GM12892 (cell line): ENCODE results near the gene ZNF207.

Experiments used
- POLR2A ChIP-seq: IDR thresholded peaks from 2 replicates; pipeline ENCODE4 v1.6.1; 2011; ENCODE audit warnings: low read depth, low read length, control low read depth
- POLR2AphosphoS5 ChIP-seq: IDR thresholded peaks from 2 replicates; pipeline ENCODE4 v1.6.1; 2011; ENCODE audit warnings: low read depth, low read length, control low read depth
- TAF1 ChIP-seq: IDR thresholded peaks from 2 replicates; pipeline ENCODE4 v1.6.1; 2011; ENCODE audit warnings: low read depth, mild to moderate bottlenecking, control low read depth, low read length, borderline replicate concordance

DNA sequence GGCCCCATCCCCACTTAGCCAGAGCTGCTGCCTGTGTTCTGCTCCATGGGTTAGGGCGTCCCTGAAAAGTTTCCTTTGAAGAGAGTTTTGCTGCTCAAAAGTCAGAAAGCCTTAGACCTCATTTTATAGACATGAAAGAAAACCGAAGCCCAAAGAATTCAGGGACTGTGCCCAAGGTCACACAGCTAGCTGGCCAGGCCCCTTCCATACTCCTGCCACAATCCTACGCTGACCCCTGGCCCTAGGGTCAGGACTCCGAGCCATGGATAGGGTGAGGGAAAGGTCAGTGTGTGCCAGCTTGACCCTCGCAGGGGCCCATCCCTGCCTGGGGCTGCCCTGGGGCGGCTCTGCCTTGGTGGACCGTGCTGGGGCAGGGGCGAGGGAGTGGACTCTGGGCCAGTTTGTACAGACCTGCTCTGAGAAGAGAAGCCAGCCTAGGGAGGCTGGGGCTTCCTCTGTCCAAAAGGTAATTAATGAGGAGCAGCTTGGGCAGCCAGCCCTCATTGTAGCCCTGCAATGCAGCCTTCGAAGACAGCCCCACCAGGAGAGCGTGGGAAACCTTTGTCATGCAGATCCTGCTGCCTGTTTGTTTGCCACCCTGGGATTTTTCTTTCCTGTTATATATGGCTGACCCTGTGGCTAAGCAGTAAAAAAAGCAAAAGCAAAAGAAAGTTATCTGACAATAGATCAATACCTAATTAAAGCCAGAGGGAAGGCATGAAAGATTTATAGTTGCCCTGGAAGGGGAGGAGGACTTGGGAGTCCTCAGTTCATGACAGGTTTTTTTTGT lies 46.9 kb upstream of the ZNF207 start:
- TF ChIP-seq POLR2A (no peak), TAF1 (no peak), POLR2AphosphoS5 (no peak)
